Daoy (cell line): ENCODE data around the gene KRTAP4-5. TPM values are rescaled to one million over a fixed set of nuclear protein-coding genes. Genes with fewer than 3 reads are reported as not detected.
"Not testable (repeated sequence)": the region's sequence is repeated elsewhere in the genome, so short reads cannot be mapped to it uniquely, and the experiment has no call there.

ENCODE experiments used
- DNase-seq: peaks from one replicate; pipeline ENCODE4 v3.0.0-alpha.2; 2015; ENCODE audit warnings: low read depth
- total RNA-seq: library from RNA; depleted of rRNA; stranded (reverse); fragments of >200 nt; shearing (Covaris generic); gene quantifications from 2 replicates; pipeline ENCODE4 v1.2.3, GENCODE V29; 2014; rRNA removed

The KRTAP4-5 gene
- total RNA-seq, 1 experiment from 2014 or later = not detected

DNA sequence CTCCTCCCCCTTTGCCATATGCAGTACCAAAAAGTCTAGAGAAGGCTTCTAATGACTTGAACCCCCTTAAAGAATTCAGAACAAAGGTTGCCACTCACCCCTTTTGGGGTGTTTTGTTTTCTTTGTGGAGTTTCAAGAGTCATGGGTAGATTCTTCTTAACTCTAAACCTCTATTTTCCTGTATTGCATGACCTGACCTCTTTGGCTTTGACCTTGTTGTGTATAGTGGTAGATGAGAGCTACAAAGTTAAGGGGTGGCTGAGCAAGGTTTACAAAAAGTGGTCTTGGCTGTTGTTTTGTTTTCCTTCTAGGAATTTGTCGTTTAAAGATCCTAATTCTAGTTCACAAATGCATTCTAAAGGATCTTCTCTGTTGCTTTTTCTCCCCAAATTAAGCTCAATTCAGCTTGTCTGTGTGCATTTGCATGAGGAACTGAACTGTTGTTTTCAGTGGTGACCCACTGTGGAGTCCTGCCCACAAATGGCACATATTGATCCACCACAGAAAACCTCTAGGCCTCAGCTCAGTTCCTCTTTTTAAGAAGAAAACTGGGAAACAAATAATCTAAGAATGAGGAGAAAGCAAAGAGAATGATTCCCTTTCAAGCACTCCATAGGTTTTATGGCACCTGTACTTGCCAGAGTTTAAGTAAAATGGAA is 40.8 kb downstream of the KRTAP4-5 start:
- not testable (repeated sequence) for DNase-seq

DNA sequence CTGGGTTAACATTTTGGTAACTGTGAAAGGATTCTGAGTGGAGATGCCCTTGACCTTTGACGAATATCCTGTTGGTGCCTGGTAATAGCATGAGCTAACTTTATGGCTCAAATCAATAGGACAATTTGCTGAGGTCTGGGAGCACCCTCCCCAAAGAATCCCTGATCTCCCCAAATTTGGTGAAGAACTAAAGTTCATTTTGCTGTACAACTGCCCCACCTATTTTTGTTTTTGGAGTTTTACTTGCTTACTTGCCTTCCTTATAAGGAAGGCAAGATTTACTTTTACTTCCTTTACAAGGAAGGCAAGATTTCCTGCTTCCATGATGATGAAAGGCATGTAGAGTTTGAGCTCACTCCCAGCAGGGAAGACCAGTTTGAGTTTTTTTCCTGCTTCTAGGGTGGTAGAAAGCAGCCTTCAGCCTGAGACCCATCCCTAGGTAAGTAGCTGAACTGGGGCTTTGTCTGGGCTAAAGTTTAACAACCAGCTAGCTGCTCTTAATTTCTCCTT is 41.6 kb downstream of the KRTAP4-5 start:
- DNase-seq = no peak

DNA sequence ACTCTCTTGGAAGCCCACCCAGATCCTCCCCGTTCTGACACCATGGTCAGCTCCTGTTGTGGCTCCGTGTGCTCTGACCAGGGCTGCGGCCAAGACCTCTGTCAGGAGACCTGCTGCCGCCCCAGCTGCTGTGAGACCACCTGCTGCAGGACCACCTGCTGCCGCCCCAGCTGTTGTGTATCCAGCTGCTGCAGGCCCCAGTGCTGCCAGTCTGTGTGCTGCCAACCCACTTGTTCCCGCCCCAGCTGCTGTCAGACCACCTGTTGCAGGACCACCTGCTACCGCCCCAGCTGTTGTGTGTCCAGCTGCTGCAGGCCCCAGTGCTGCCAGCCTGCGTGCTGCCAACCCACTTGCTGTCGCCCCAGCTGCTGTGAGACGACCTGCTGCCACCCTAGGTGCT is 44.3 kb downstream of the KRTAP4-5 start, which contains the start of gene KRTAP4-9:
Gene KRTAP4-9 (plus strand): TSS at position 43 of the 400 bp plus-strand sequence. CDS start 0 bp downstream, at position 43.
- not testable (repeated sequence) for DNase-seq

DNA sequence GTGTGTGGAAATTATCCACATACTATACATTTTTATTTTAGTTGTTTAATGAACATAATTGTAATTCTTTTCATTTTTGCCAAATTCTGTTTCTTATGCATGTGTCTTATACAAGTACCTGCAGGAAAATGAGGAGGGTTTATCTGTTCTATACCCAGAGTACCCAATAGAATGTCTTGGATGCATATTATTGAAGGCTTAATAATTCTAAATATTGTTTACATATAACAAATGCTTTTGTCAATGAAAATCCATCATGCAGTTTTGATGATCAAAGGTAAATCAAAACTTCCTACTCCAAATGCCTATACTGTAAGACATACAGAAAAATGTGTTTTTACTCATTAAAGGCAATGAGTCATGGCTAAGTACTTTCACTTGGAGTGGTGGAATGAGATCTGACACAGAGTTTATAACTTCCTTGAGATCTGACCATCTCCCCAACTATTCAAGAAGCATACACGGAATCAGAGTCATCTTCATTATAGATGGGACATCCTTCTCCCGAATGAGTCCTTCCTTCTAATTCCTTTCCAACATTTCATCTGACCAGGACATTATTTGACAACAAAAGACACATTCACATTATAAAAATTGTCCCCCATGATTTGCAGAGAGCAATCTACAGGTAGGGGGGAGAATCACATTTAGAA is 45.1 kb downstream of the KRTAP4-5 start:
- not testable (repeated sequence) for DNase-seq

DNA sequence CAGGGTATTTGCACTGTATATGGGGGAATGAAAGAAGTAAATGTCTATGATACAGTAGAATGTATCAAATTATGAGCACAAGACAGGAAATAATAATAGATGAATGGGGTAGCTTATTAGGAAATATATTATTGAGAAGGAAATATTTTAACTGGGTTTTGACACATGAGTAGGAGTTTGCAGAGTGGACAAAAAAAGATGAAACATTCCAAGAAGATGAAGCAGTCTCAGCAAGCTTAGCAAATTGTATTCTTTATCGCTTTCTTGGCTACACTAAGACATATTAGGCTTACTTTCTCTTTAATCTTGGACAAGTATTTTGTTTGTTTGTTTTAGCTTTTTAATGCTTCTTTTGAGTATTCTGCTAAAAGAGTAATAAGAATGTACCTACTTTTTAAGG is 45.7 kb downstream of the KRTAP4-5 start:
- no peak for DNase-seq

DNA sequence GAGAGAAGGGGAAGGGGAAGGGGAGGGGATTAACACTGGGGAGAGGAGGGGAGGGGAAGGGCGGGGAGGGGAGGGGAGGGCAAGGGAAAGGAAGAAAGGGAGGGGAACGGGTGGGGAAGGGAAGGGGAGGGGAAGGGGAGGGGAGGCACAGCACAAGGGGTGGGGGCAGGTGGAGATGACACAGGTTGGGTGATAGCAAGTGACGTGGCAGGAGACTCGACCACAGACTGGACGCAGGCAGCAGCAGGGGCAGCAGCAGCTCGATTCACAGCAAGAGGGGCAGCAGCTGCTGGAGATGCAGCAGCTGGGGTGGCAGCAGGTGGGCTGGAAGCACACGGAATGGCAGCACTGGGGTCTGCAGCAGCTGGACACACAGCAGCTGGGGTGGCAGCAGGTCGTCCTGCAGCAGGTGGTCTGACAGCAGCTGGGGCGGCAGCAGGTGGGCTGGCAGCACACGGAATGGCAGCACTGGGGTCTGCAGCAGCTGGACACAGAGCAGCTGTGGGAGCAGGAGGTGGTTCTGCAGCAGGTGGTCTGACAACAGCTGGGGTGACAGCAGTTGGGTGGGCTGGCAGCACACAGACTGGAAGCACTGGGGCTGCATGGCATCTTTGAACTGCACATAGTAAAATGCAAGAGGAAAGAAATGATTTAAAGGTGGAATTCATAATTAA is 47.9 kb downstream of the KRTAP4-5 start, which contains the start of gene KRTAP4-16:
Gene KRTAP4-16 (minus strand): TSS at position 624 of the 674 bp plus-strand sequence. CDS start 0 bp downstream, at position 624.
- no peak for DNase-seq

DNA sequence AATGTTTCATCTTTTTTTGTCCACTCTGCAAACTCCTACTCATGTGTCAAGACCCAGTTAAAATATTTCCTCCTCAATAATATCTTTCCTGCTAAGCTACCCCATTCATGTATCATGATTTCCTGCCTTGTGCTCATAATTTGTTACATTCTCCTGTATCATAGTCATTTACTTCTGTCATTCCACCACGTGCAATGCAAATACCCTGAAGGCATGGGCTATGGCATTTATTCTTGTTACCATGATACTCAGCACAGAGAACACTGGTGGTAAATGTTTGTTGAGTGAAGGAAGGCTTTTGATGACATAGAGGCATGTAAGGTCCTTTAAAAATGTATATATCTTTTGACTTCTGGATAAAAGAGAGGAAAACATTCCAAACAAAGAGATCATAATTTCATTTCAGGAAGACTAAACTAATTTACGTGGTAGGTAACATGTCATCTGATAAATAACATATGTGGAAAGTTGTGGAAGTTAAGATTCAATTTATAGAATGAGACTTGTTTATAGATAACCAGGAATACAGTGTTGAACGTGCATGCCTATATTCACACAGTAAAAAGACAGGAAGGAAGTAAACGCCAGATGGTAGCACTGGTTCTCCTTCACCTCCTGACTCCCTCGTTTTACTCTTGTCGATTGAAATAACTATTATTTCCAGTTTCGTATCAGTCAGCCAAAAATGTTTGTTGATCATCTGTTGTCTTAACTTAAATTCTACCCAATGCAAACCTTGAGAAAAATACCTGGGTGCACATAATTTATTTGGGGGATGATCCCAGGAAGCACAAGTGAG is 49.7 kb downstream of the KRTAP4-5 start:
- peak; percentile 80 for DNase-seq

Other genes starting within 250 kb of the KRTAP4-5 start
- gene KRT23, start 212.2 kb downstream of the KRTAP4-5 start, total RNA-seq = not detected in 2 replicates
- gene KRT39, start 182.9 kb downstream of the KRTAP4-5 start, total RNA-seq = not detected in 2 replicates
- not detected in 2 replicates for gene KRT40, start 165.5 kb downstream of the KRTAP4-5 start, total RNA-seq
- gene KRTAP3-3, start 155.7 kb downstream of the KRTAP4-5 start, total RNA-seq = not detected in 2 replicates
- gene KRTAP3-2, start 149.9 kb downstream of the KRTAP4-5 start, total RNA-seq = not detected in 2 replicates
- gene KRTAP3-1, start 140.7 kb downstream of the KRTAP4-5 start, total RNA-seq = not detected in 2 replicates
- gene KRTAP1-5, start 122.6 kb downstream of the KRTAP4-5 start, total RNA-seq = not detected in 2 replicates
- gene KRTAP1-4, start 119.6 kb downstream of the KRTAP4-5 start, total RNA-seq = not detected in 2 replicates
- not detected in 2 replicates for gene KRTAP1-3, start 115.0 kb downstream of the KRTAP4-5 start, total RNA-seq
- 1.5 TPM in 1 of 2 replicates, not detected in the other for gene KRTAP1-1, start 108.4 kb downstream of the KRTAP4-5 start, total RNA-seq
- gene KRTAP2-1, start 102.5 kb downstream of the KRTAP4-5 start, total RNA-seq = not detected in 2 replicates
- not detected in 2 replicates for gene KRTAP2-2, start 94.6 kb downstream of the KRTAP4-5 start, total RNA-seq
- not detected in 2 replicates for gene KRTAP2-3, start 89.7 kb downstream of the KRTAP4-5 start, total RNA-seq
- gene KRTAP2-4, start 83.9 kb downstream of the KRTAP4-5 start, total RNA-seq = not detected in 2 replicates
- gene KRTAP4-7, start 65.7 kb downstream of the KRTAP4-5 start, total RNA-seq = not detected in 2 replicates
- gene KRTAP4-8, start 51.7 kb downstream of the KRTAP4-5 start, total RNA-seq = not detected in 2 replicates
- not detected in 2 replicates for gene KRTAP4-16, start 47.6 kb downstream of the KRTAP4-5 start, total RNA-seq
- gene KRTAP4-9, start 44.4 kb downstream of the KRTAP4-5 start, total RNA-seq = not detected in 2 replicates
- not detected in 2 replicates for gene KRTAP4-11, start 31.5 kb downstream of the KRTAP4-5 start, total RNA-seq
- not detected in 2 replicates for gene KRTAP4-12, start 25.6 kb downstream of the KRTAP4-5 start, total RNA-seq
- gene KRTAP4-6, start 9.3 kb downstream of the KRTAP4-5 start, total RNA-seq = not detected in 2 replicates
- gene KRTAP4-4, start 10.9 kb upstream of the KRTAP4-5 start, total RNA-seq = not detected in 2 replicates
- gene KRTAP4-3, start 18.4 kb upstream of the KRTAP4-5 start, total RNA-seq = not detected in 2 replicates
- not detected in 2 replicates for gene KRTAP4-2, start 28.4 kb upstream of the KRTAP4-5 start, total RNA-seq
- gene KRTAP4-1, start 35.1 kb upstream of the KRTAP4-5 start, total RNA-seq = not detected in 2 replicates
- gene KRTAP9-1, start 40.1 kb upstream of the KRTAP4-5 start, total RNA-seq = not detected in 2 replicates
- not detected in 2 replicates for gene KRTAP9-2, start 76.8 kb upstream of the KRTAP4-5 start, total RNA-seq
- gene KRTAP9-3, start 82.6 kb upstream of the KRTAP4-5 start, total RNA-seq = not detected in 2 replicates
- gene KRTAP9-8, start 88.2 kb upstream of the KRTAP4-5 start, total RNA-seq = not detected in 2 replicates
- not detected in 2 replicates for gene KRTAP9-4, start 99.9 kb upstream of the KRTAP4-5 start, total RNA-seq
- gene KRTAP9-9, start 105.6 kb upstream of the KRTAP4-5 start, total RNA-seq = not detected in 2 replicates
- gene KRTAP9-6, start 115.6 kb upstream of the KRTAP4-5 start, total RNA-seq = not detected in 2 replicates
- not detected in 2 replicates for gene KRTAP9-7, start 125.9 kb upstream of the KRTAP4-5 start, total RNA-seq
- not detected in 2 replicates for gene KRTAP29-1, start 153.0 kb upstream of the KRTAP4-5 start, total RNA-seq
- gene KRTAP16-1, start 159.5 kb upstream of the KRTAP4-5 start, total RNA-seq = not detected in 2 replicates
- gene KRTAP17-1, start 165.9 kb upstream of the KRTAP4-5 start, total RNA-seq = not detected in 2 replicates
- gene KRT33A, start 201.0 kb upstream of the KRTAP4-5 start, total RNA-seq = not detected in 2 replicates
- gene KRT33B, start 220.0 kb upstream of the KRTAP4-5 start, total RNA-seq = not detected in 2 replicates
- 0.46 and 1.4 TPM in 2 replicates for gene KRT34, start 232.5 kb upstream of the KRTAP4-5 start, total RNA-seq
- not detected in 2 replicates for gene KRT31, start 247.8 kb upstream of the KRTAP4-5 start, total RNA-seq